HEK293 (cell line): Measurements from ENCODE around the gene B4GALT3.

Experiments used
- CTCF ChIA-PET: fragments of 350-600 bp; formaldehyde crosslinking; extraction: SDS; loops from one replicate; lab custom pipeline; 2021; ENCODE audit warnings: antibody characterized with exemption; lab: Yijun Ruan, JAX
- POLR2A ChIA-PET: fragments of 300-600 bp; formaldehyde crosslinking; extraction: SDS; loops from one replicate; lab custom pipeline; 2020; ENCODE audit warnings: antibody characterized with exemption, inconsistent platforms; lab: Yijun Ruan, JAX
- H3K27ac ChIP-seq: fragments of 200-500 bp; sonication (Bioruptor generic); 2 replicates; pipeline ENCODE4 v1.5.1; 2014; ENCODE audit warnings: low read depth, low read length, control low read depth, inconsistent platforms; ENCODE audit errors: extremely low read depth
- H3K36me3 ChIP-seq, 2 experiments: fragments of 200-500 bp in 1 of 2; sonication (Bioruptor generic) in 1 of 2; 1 replicate in 1 of 2; 2 replicates in 1 of 2; pipeline ENCODE4 v1.5.1; 2014 to 2017; ENCODE audit warnings: inconsistent platforms in 2 of 2, low read length in 2 of 2; ENCODE audit not compliant: control insufficient read depth in 2 of 2, insufficient read depth in 1 of 2
- H3K4me1 ChIP-seq: fragments of 200-500 bp; sonication (Bioruptor generic); 2 replicates; pipeline ENCODE4 v1.5.1; 2014; ENCODE audit warnings: mild to moderate bottlenecking, low read length, inconsistent platforms; ENCODE audit not compliant: control insufficient read depth, insufficient read depth
- H3K4me3 ChIP-seq: 2 replicates; pipeline ENCODE4 v1.5.1; 2011; ENCODE audit warnings: low read depth, mild to moderate bottlenecking, control low read depth, low read length, moderate library complexity
- H3K9me3 ChIP-seq: fragments of 200-500 bp; sonication (Bioruptor generic); 2 replicates; pipeline ENCODE4 v1.5.1; 2014; ENCODE audit warnings: low read depth, low read length, inconsistent platforms; ENCODE audit not compliant: control insufficient read depth, insufficient read depth
- EGR2 ChIP-seq: fragments of 450-650 bp; formaldehyde crosslinking; IDR thresholded peaks from 2 replicates; pipeline ENCODE4 v1.5.1; 2016; ENCODE audit warnings: low read depth, missing biosample characterization, missing genetic modification characterization
- INSM2 ChIP-seq: fragments of 450-650 bp; formaldehyde crosslinking; IDR thresholded peaks from 2 replicates; pipeline ENCODE4 v1.5.1; 2016; ENCODE audit warnings: missing biosample characterization, missing genetic modification characterization
- PRDM1 ChIP-seq: fragments of 450-650 bp; formaldehyde crosslinking; IDR thresholded peaks from 2 replicates; pipeline ENCODE4; 2016; ENCODE audit warnings: missing biosample characterization, missing genetic modification characterization
- SP7 ChIP-seq: fragments of 450-650 bp; formaldehyde crosslinking; IDR thresholded peaks from 2 replicates; pipeline ENCODE4 v1.5.1; 2016; ENCODE audit warnings: missing biosample characterization, missing genetic modification characterization
- ZBTB7A ChIP-seq: fragments of 450-650 bp; formaldehyde crosslinking; IDR thresholded peaks from 2 replicates; pipeline ENCODE4 v1.5.1; 2016; ENCODE audit warnings: low read depth, missing biosample characterization, missing genetic modification characterization
- ZNF112 ChIP-seq: fragments of 450-650 bp; formaldehyde crosslinking; IDR thresholded peaks from 2 replicates; pipeline ENCODE4 v1.5.0; 2017; ENCODE audit warnings: missing biosample characterization, missing genetic modification characterization
- ZNF121 ChIP-seq: fragments of 450-650 bp; formaldehyde crosslinking; IDR thresholded peaks from 2 replicates; pipeline ENCODE4 v1.5.1; 2016; ENCODE audit warnings: missing biosample characterization, missing genetic modification characterization
- ZNF148 ChIP-seq: fragments of 450-650 bp; formaldehyde crosslinking; IDR thresholded peaks from 2 replicates; pipeline ENCODE4 v1.5.0; 2017; ENCODE audit warnings: missing biosample characterization, missing genetic modification characterization, borderline replicate concordance
- ZNF2 ChIP-seq: fragments of 450-650 bp; formaldehyde crosslinking; IDR thresholded peaks from 2 replicates; pipeline ENCODE4 v1.5.1; 2016; ENCODE audit warnings: missing biosample characterization, missing genetic modification characterization
- ZNF211 ChIP-seq: fragments of 450-650 bp; formaldehyde crosslinking; IDR thresholded peaks from 2 replicates; pipeline ENCODE4 v1.5.1; 2016; ENCODE audit warnings: low read depth, missing biosample characterization, missing genetic modification characterization
- ZNF223 ChIP-seq: fragments of 450-650 bp; formaldehyde crosslinking; IDR thresholded peaks from 2 replicates; pipeline ENCODE4 v1.5.1; 2016; ENCODE audit warnings: missing biosample characterization, missing genetic modification characterization
- ZNF239 ChIP-seq: fragments of 450-650 bp; formaldehyde crosslinking; IDR thresholded peaks from 2 replicates; pipeline ENCODE4 v1.5.1; 2016; ENCODE audit warnings: missing biosample characterization, missing genetic modification characterization
- ZNF280C ChIP-seq: fragments of 450-650 bp; formaldehyde crosslinking; IDR thresholded peaks from 2 replicates; pipeline ENCODE4 v1.5.1; 2016; ENCODE audit warnings: missing biosample characterization, missing genetic modification characterization
- ZNF311 ChIP-seq: fragments of 450-650 bp; formaldehyde crosslinking; IDR thresholded peaks from 2 replicates; pipeline ENCODE4 v1.5.1; 2017; ENCODE audit warnings: missing biosample characterization, missing genetic modification characterization, borderline replicate concordance
- ZNF335 ChIP-seq: fragments of 450-650 bp; formaldehyde crosslinking; conservative IDR thresholded peaks from 2 replicates; pipeline ENCODE4 v1.5.1; 2016; ENCODE audit warnings: missing biosample characterization, missing genetic modification characterization
- ZNF362 ChIP-seq: fragments of 450-650 bp; formaldehyde crosslinking; IDR thresholded peaks from 2 replicates; pipeline ENCODE4 v1.5.1; 2016; ENCODE audit warnings: missing biosample characterization, missing genetic modification characterization
- ZNF501 ChIP-seq: fragments of 450-650 bp; formaldehyde crosslinking; IDR thresholded peaks from 2 replicates; pipeline ENCODE4 v1.5.1; 2016; ENCODE audit warnings: missing biosample characterization, missing genetic modification characterization
- ZNF549 ChIP-seq: fragments of 450-650 bp; IDR thresholded peaks from 2 replicates; pipeline ENCODE4 v1.5.1; 2018; ENCODE audit warnings: missing biosample characterization, missing genetic modification characterization, mild to moderate bottlenecking, inconsistent platforms, moderate library complexity
- ZNF558 ChIP-seq: fragments of 450-650 bp; formaldehyde crosslinking; IDR thresholded peaks from 2 replicates; pipeline ENCODE4 v1.5.1; 2016; ENCODE audit warnings: missing biosample characterization, missing genetic modification characterization
- ZNF571 ChIP-seq: fragments of 450-650 bp; formaldehyde crosslinking; IDR thresholded peaks from 2 replicates; pipeline ENCODE4 v1.5.0; 2017; ENCODE audit warnings: missing biosample characterization, missing genetic modification characterization
- ZNF664 ChIP-seq: fragments of 450-650 bp; formaldehyde crosslinking; IDR thresholded peaks from 2 replicates; pipeline ENCODE4 v1.5.1; 2016; ENCODE audit warnings: missing biosample characterization, missing genetic modification characterization
- ZNF670 ChIP-seq: fragments of 450-650 bp; formaldehyde crosslinking; IDR thresholded peaks from 2 replicates; pipeline ENCODE4 v1.5.1; 2016; ENCODE audit warnings: missing biosample characterization, missing genetic modification characterization, low read depth
- ZSCAN23 ChIP-seq: fragments of 450-650 bp; formaldehyde crosslinking; IDR thresholded peaks from 2 replicates; pipeline ENCODE4 v1.5.1; 2016; ENCODE audit warnings: missing biosample characterization, missing genetic modification characterization
- ZSCAN30 ChIP-seq: fragments of 450-650 bp; IDR thresholded peaks from 2 replicates; pipeline ENCODE4 v1.5.1; 2018; ENCODE audit warnings: missing biosample characterization, mild to moderate bottlenecking, missing genetic modification characterization, moderate library complexity

Gene B4GALT3

GRCh38 chr1:161190962-161191521 lies 13.7 kb upstream of the B4GALT3 start (continued):
- no peak for TF ChIP-seq ZNF501 (tag by site-specific recombination)
- TF ChIP-seq ZBTB7A: no peak

- Histone ChIP-seq H3K9me3 (no peaks in the 10 kb centered on the region), H3K4me3 (no peak overlapping the region), H3K4me1 (no peaks in the 10 kb centered on the region), H3K36me3 (no peaks in the 10 kb centered on the region), H3K27ac (no peak overlapping the region)
- CTCF ChIA-PET: interaction anchor here (0.6 kb wide), 1 partner anchor 716 kb away, joined by 3 read pairs; no protein-coding TSS in a partner anchor
- POLR2A ChIA-PET: no interaction called here
- TF ChIP-seq ZNF112 (tag by site-specific recombination) (no peak), ZSCAN30 (tag by site-specific recombination) (no peak), ZSCAN23 (tag by site-specific recombination) (no peak), ZNF335 (tag by site-specific recombination) (no peak), ZNF501 (tag by site-specific recombination) (no peak), ZNF121 (tag by site-specific recombination) (no peak), ZNF211 (tag by site-specific recombination) (no peak), PRDM1 (tag by site-specific recombination) (no peak)
- TF ChIP-seq, all 188 proteins: peak for 0
These were observed 11.7 kb upstream of the B4GALT3 start for GRCh38 chr1:161189036-161189435.

GRCh38 chr1:161188381-161188780 lies 11.1 kb upstream of the B4GALT3 start:
- CTCF ChIA-PET: interaction anchor here (0.6 to 1.0 kb wide), 4 partner anchors 9 to 481 kb away, joined by 3 to 5 read pairs (median 4); partner anchors contain the start of gene TOMM40L
- no peak overlapping the region for H3K4me3 ChIP-seq
- H3K9me3 ChIP-seq: no peaks in the 10 kb centered on the region
- no peak for TF ChIP-seq ZNF280C (tag by site-specific recombination)
- no peaks in the 10 kb centered on the region for H3K4me1 ChIP-seq
- no peak overlapping the region for H3K27ac ChIP-seq
- H3K36me3 ChIP-seq: no peaks in the 10 kb centered on the region
- POLR2A ChIA-PET: no interaction called here

GRCh38 chr1:161187311-161187710 lies 10.0 kb upstream of the B4GALT3 start:
- ChIA-PET CTCF (interaction anchor here (0.6 to 1.9 kb wide), 3 partner anchors 21 to 42 kb away, joined by 4 to 8 read pairs (median 6); partner anchors contain the start of gene PPOX), POLR2A (no interaction called here)
- Histone ChIP-seq H3K36me3 (no peaks in the 10 kb centered on the region), H3K9me3 (no peaks in the 10 kb centered on the region), H3K4me3 (no peak overlapping the region), H3K4me1 (no peaks in the 10 kb centered on the region), H3K27ac (no peak overlapping the region)
- TF ChIP-seq ZNF362 (tag by site-specific recombination) (no peak), ZNF239 (tag by site-specific recombination) (no peak), ZNF664 (tag by site-specific recombination) (no peak), EGR2 (tag by site-specific recombination) (no peak), SP7 (tag by site-specific recombination) (no peak), ZNF558 (tag by site-specific recombination) (no peak), INSM2 (tag by site-specific recombination) (no peak), ZNF223 (tag by site-specific recombination) (no peak), ZNF571 (tag by site-specific recombination) (no peak), ZNF670 (no peak), ZNF148 (tag by site-specific recombination) (no peak), ZNF549 (tag by site-specific recombination) (no peak), ZNF311 (tag by site-specific recombination) (no peak), ZNF2 (tag by site-specific recombination) (no peak)
